GM21528 (cell line): Measurements from ENCODE around the gene PRICKLE1.
"Not testable (repeated sequence)": the region's sequence is repeated elsewhere in the genome, so short reads cannot be mapped to it uniquely, and the experiment has no call there.

Experiments
- ATAC-seq: cut with Tn5 transposase; IDR thresholded peaks from one replicate; pipeline ENCODE4 v1.9.1; 2021; ENCODE audit warnings: mild to moderate bottlenecking, moderate library complexity; ENCODE audit not compliant: unreplicated experiment, low FRiP score

The PRICKLE1 gene

GRCh38 chr12:42560977-42561376 is 28.6 kb downstream of the PRICKLE1 start:
- no peak for ATAC-seq

- no peak for ATAC-seq
Measured at GRCh38 chr12:42557586-42558172, 31.9 kb downstream of the PRICKLE1 start.

GRCh38 chr12:42556917-42557316 is 32.6 kb downstream of the PRICKLE1 start:
- ATAC-seq = no peak

- ATAC-seq = no peak
Measured at GRCh38 chr12:42552822-42553221, 36.7 kb downstream of the PRICKLE1 start.

GRCh38 chr12:42550800-42551199 is 38.7 kb downstream of the PRICKLE1 start:
- no peak for ATAC-seq

- no peak for ATAC-seq
Measured at GRCh38 chr12:42546709-42547108, 42.8 kb downstream of the PRICKLE1 start.

- no peak for ATAC-seq
Measured at GRCh38 chr12:42541965-42542364, 47.6 kb downstream of the PRICKLE1 start.

GRCh38 chr12:42541308-42541707 is 48.2 kb downstream of the PRICKLE1 start:
- ATAC-seq = not testable (repeated sequence)

- ATAC-seq = no peak
Measured at GRCh38 chr12:42539696-42540095, 49.9 kb downstream of the PRICKLE1 start.

GRCh38 chr12:42538203-42538602 is 51.3 kb downstream of the PRICKLE1 start:
- no peak for ATAC-seq

GRCh38 chr12:42534184-42534838 is 55.2 kb downstream of the PRICKLE1 start:
- ATAC-seq = no peak

- ATAC-seq = no peak
Measured at GRCh38 chr12:42530284-42530683, 59.3 kb downstream of the PRICKLE1 start.

GRCh38 chr12:42525444-42525843 is 64.1 kb downstream of the PRICKLE1 start:
- ATAC-seq = no peak

- no peak for ATAC-seq
Measured at GRCh38 chr12:42524716-42525115, 64.8 kb downstream of the PRICKLE1 start.

GRCh38 chr12:42516573-42516972 is 73.0 kb downstream of the PRICKLE1 start:
- no peak for ATAC-seq

GRCh38 chr12:42511656-42512055 is 77.9 kb downstream of the PRICKLE1 start:
- ATAC-seq = no peak

- ATAC-seq = no peak
Measured at GRCh38 chr12:42510823-42511222, 78.7 kb downstream of the PRICKLE1 start.

- ATAC-seq = no peak
Measured at GRCh38 chr12:42508913-42509460, 80.6 kb downstream of the PRICKLE1 start.

GRCh38 chr12:42507565-42507964 is 82.0 kb downstream of the PRICKLE1 start:
- ATAC-seq = no peak

- no peak for ATAC-seq
Measured at GRCh38 chr12:42507081-42507480, 82.5 kb downstream of the PRICKLE1 start.

GRCh38 chr12:42504049-42504448 is 85.5 kb downstream of the PRICKLE1 start:
- no peak for ATAC-seq

- ATAC-seq = no peak
Measured at GRCh38 chr12:42502682-42503081, 86.9 kb downstream of the PRICKLE1 start.
